NCI-H2196 treated with DMSO at 0.1 percent for 48 hours (cell line): ENCODE measurements around the gene KSR1.
A peak's percentile ranks its signal among the peaks of the same experiment; 100 is the strongest.
"Not testable (repeated sequence)": the region's sequence is repeated elsewhere in the genome, so short reads cannot be mapped to it uniquely, and the experiment has no call there.

Experiments
- DNase-seq: peaks from one replicate; lab custom pipeline; 2025; ENCODE audit not compliant: unreplicated experiment; lab: John Stamatoyannopoulos, UW

KSR1 gene

DNA sequence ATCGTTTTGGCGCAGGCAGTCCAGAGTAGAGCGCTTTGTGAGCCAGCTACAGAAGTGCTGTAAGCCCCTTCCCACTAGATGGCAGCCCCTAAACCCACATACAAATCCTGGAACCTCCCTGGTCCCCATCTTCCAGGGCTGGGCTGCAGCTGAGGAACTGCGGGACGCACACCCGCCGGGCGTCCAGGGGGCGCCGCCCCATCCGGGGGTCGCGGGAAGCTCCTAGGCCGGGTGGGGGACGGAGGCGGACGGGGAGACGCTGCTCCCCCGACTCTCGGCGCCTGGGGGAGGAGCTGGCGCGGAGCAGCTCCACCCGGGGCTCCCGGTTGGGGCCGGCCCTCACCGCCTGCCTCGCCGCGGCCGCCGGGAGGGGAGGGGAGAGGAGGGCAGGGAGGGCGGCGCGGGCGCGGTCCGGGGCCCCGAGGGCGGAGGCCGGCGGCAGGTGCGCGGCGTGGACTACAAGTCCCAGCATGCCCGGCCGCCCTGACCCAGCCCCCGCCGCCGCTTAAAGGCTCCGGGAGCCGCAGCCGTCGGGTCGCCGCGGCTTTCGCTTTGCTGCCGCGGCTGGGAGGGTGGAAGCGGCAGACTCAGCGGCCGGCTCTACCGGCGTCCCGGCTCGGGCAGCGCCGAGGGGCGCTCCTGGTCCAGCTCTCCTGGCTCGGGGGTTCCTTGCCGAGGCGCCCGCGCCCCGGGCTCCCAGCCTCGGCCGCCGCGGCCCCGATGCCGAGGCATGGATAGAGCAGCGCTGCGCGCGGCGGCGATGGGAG, at the start of gene KSR1:
KSR1 (plus strand) TSS at position 535 of the 767 bp plus-strand sequence; CDS start at position 731, 196 bp downstream.
- DNase-seq, result peak; percentile 15

GRCh38 chr17:27407916-27408864, 48.1 kb upstream of the KSR1 start:
- no peak for DNase-seq

GRCh38 chr17:27408891-27409290, 47.4 kb upstream of the KSR1 start:
- no peak for DNase-seq

GRCh38 chr17:27412158-27412557, 44.1 kb upstream of the KSR1 start:
- DNase-seq, result not testable (repeated sequence)

DNA sequence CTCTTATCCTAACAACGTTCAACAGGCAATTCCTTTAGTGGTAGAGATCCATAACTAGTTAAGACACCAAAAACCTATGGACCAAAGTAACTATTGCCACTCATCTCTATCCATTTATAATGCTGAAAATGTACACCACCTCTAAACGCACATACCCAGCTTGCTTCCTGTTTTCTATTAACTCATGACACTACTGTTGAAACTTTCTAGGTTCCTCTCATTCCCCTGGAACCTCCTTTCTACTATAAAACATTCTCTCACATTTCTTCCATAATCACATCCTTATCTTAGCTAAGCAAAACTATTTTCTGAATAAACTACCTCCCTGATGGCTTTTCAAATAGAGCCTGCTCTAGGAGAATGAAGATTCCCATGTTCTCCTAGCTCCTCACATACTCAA, 42.9 kb upstream of the KSR1 start:
- no peak for DNase-seq

- DNase-seq, result no peak
Observed at GRCh38 chr17:27413792-27414191, 42.5 kb upstream of the KSR1 start.

GRCh38 chr17:27414271-27414670, 42.0 kb upstream of the KSR1 start:
- no peak for DNase-seq

- DNase-seq, result no peak
Observed at GRCh38 chr17:27414694-27415093, 41.6 kb upstream of the KSR1 start.

DNA sequence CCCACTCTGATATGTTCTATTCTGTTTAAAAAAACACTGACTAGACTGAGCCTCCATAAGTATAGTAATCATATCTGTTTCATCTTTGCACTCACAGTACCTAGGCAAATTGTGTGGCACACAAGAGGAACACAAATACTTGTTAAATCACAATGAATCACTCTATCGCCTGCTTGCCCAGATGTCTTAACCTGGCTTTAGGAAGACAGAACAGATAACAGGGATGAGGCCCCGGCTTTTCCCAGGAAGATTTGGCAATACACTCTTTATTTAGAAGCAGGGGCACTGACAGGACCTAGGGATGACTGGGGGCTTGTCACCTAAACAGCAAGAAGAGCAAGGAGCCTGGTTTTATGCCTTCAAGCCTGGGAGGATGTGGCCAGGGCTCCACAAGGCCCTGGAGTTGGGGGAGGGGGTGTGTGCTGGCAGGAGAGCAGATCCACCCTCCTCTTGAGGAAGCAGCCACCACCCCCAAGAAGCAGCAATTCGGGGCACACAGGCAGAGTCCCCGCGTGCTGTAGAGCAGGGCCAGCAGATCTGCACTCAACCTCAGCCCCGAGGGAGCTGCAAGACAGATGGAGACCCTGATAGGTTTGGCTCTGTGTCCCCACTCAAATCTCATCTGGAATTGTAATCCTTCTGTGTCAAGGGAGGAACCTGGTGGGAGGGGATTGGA, 41.0 kb upstream of the KSR1 start:
- DNase-seq, result no peak

DNA sequence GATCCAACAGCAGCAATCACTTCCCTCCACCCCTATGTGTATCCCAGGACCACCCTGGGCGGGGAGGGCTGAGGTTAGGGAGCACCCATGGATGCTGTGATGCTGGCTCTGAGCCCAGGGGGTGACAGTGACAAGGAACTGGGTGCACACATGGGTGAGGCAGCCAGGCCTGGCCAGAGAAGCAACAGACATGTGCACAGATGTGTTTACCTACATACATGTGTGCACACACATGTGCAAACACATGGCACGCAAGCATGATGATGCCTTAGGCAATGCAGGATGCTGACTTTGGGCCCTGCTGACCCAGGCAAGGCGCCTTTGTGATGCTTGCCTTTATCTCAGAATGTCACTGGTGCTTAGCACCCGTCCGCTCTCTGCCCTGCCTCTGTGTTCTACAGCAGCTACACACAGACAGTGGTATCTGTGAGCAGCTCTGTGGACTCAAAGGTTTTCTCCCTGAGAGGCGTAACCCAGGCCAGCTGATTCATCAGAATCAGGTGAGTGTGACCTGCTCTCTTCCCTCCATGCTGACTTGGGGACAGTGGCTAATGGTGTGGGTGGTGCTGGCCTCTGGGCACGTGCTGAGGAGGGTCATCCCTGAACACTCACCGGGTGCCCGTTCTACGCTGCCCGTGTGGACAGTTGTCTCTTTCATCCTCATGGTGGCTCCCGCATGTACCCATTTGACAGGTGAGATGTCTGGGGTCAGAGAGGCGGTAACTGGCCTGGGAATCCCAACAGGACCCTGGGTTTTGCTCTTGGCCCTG, 38.5 kb upstream of the KSR1 start:
- DNase-seq, result no peak

DNA sequence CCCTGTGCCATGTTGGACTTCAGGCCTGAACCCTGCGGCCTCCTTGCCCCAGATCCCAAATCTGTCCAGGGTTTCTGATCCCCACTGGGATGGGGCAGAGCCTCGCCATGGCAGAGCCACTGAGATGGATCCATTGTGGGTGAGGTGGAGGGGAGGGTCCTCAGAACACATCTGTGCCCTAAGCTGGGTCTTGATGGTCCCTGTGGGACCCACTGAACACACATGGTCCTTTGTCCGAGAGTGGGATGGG, 38.0 kb upstream of the KSR1 start:
- no peak for DNase-seq

- no peak for DNase-seq
Observed at GRCh38 chr17:27419156-27419555, 37.1 kb upstream of the KSR1 start.

DNA sequence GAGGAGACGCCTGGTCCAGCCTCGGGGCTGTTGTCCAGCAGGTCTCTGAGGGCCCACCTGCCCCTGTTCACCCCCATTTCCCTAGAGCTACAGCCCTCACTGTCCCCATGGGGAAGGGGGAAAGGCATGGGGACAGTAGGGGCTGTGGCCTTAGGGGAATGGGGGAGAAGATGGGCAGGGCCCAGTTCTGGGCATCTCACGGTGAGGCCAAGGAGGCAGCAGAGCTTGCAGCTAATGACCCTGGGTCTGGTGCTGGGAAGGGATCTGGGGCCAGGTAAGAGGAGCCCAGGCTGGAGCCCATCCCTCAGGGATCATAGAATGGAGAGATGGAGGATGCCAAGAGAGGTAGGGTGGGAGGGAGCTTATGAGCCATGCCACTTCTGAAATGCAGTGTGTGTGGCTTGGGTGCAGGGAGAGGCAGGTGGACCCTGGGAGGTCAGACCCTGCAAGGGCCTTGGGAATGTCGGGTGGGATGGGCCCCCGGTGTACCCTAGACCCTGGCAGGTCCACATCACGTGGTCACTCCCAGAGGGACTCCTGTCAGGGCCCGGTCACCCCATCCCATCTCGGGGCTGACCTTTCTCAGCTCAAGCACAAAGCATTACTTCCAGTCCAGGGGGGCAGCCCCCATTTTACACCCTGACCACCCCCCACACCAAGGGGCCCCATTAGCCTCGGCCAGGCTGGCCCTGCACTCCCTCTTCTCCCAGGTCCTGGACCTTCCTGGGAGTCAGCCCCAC, 35.9 kb upstream of the KSR1 start:
- no peak for DNase-seq

- DNase-seq, result no peak
Observed at GRCh38 chr17:27421111-27421510, 35.1 kb upstream of the KSR1 start.

DNA sequence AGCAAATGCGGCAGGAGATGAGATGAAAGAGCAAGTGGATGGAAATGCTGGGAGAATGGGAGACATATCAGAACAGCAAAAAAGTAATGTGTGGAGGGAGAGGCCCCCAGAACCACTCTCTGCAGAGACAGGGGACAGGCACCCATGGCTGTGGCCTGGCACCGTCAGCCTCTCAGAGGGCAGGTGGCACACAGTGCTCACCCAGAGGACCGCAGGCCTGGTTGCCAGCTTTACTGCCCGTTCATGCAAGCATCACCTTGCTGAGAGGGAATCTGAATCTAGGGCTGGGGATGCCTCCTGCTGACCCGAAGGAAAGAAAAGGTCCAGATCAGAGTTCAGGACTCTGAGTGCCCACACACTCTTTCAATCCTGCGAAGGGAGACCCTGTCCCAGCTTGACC, 34.6 kb upstream of the KSR1 start:
- DNase-seq, result not testable (repeated sequence)

- DNase-seq, result no peak
Observed at GRCh38 chr17:27422601-27423000, 33.6 kb upstream of the KSR1 start.

- DNase-seq, result no peak
Observed at GRCh38 chr17:27423651-27424050, 32.6 kb upstream of the KSR1 start.

GRCh38 chr17:27424516-27424915, 31.7 kb upstream of the KSR1 start:
- no peak for DNase-seq

- DNase-seq, result no peak
Observed at GRCh38 chr17:27424941-27425340, 31.3 kb upstream of the KSR1 start.

- DNase-seq, result not testable (repeated sequence)
Observed at GRCh38 chr17:27425571-27425970, 30.7 kb upstream of the KSR1 start.
